ENCODE data around the gene UCP3. TPM values are rescaled to one million over a fixed set of nuclear protein-coding genes. Genes with fewer than 3 reads are reported as not detected.

Gene UCP3
- total RNA-seq, 3 donors from 2014 or later (not counting 1 experiment from before 2014, with no cell fraction given), result 7.8 to 8.6 (median 8.5) TPM

DNA sequence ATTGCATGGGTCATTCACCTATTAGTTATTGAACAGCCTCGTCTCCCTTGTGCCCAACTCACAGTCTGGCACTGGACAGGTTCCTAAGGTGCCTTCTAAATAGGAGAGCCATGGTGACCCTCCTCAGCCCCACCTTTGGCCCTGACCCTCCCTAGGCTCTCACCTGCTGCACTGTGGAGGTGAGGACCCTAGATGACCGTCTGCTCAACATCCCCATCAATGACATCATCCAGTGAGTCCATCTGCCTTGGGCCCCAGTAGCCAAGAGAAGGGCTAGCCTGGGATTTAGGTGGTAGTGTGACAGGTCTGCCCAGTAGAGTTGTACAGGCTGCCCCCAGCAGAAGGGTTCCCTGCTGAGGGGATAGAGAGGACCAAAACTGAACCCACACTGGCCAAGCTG lies 39.8 kb downstream of the UCP3 start:
- no peak overlapping the region for H3K4me3 ChIP-seq (ENCODE audit: low read length)
- TF ChIP-seq, protein P1, sequence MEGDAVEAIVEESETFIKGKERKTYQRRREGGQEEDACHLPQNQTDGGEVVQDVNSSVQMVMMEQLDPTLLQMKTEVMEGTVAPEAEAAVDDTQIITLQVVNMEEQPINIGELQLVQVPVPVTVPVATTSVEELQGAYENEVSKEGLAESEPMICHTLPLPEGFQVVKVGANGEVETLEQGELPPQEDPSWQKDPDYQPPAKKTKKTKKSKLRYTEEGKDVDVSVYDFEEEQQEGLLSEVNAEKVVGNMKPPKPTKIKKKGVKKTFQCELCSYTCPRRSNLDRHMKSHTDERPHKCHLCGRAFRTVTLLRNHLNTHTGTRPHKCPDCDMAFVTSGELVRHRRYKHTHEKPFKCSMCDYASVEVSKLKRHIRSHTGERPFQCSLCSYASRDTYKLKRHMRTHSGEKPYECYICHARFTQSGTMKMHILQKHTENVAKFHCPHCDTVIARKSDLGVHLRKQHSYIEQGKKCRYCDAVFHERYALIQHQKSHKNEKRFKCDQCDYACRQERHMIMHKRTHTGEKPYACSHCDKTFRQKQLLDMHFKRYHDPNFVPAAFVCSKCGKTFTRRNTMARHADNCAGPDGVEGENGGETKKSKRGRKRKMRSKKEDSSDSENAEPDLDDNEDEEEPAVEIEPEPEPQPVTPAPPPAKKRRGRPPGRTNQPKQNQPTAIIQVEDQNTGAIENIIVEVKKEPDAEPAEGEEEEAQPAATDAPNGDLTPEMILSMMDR (IDR thresholded peaks at IDR 0.05), result no peak
- H3K36me3 ChIP-seq (ENCODE audit: control insufficient read depth, insufficient read depth, low read length), result peaks cover 2% of the 10 kb centered on the region
- Mint-ChIP-seq H3K4me1 (peaks cover 51 to 61% of the 10 kb centered on the region in 2 donors), H3K9me3 (no peaks in the 10 kb centered on the region), H3K27ac (peak overlapping the region; percentile 97 to 99), H3K36me3 (no peaks in the 10 kb centered on the region), H3K27me3 (ENCODE audit: low read depth in 2 of 2) (no peaks in the 10 kb centered on the region), H3K4me3 (no peak overlapping the region)
- no peaks in the 10 kb centered on the region for H3K27me3 ChIP-seq (ENCODE audit: control insufficient read depth, insufficient read depth, low read length)
- H3K27ac ChIP-seq (ENCODE audit: low read length), result peak overlapping the region; percentile 66
- ATAC-seq (no peak), DNase-seq (peak in 1 of 2 donors; percentile 18)
- intact Hi-C loops (cut with micrococcal nuclease), result no loop called here
- WGBS (ENCODE audit: insufficient coverage), result 79% methylated on average over 2 of the region's 2 CpGs
- H3K4me1 ChIP-seq (ENCODE audit: control insufficient read depth, insufficient read depth, low read length), result peaks cover 73% of the 10 kb centered on the region
- no peaks in the 10 kb centered on the region for H3K9me3 ChIP-seq (ENCODE audit: control insufficient read depth, insufficient read depth, low read length)

DNA sequence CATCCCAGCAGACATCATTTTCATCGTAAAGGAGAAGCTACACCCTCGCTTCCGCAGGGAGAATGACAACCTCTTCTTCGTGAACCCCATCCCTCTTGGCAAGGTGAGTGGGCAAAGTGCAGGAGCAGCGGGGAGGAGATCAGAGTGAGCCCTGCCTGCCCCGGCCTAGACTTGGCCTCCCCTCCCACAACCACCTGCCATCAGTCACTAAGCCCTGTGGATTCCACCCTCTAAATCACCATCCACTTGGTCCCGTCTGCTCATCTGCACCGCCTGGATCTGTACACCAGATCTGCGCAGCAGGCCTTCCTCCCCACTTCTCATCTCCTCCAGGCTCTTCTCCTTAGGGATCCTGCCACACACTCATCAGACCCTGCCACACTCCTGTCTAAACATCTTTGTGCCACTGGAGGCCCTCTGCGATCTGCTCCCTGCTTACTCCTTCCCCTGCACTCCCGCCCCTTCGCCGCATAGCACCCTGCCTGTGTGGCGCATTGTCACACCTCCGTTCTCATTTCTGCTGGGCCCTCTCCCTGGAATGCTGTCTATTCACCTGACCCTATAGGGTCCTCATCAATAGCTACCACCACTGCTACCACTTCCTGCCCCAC lies 40.4 kb downstream of the UCP3 start:
- Histone ChIP-seq H3K27me3 (ENCODE audit: control insufficient read depth, insufficient read depth, low read length) (no peaks in the 10 kb centered on the region), H3K27ac (ENCODE audit: low read length) (peak overlapping the region; percentile 66), H3K4me1 (ENCODE audit: control insufficient read depth, insufficient read depth, low read length) (peaks cover 68% of the 10 kb centered on the region), H3K36me3 (ENCODE audit: control insufficient read depth, insufficient read depth, low read length) (peaks cover 2% of the 10 kb centered on the region), H3K9me3 (ENCODE audit: control insufficient read depth, insufficient read depth, low read length) (no peaks in the 10 kb centered on the region), H3K4me3 (ENCODE audit: low read length) (no peak overlapping the region)
- 87% methylated on average over 15 of the region's 15 CpGs for whole genome bisulfite sequencing (ENCODE audit: insufficient coverage)
- Mint-ChIP-seq H3K27me3 (ENCODE audit: low read depth in 2 of 2) (no peaks in the 10 kb centered on the region), H3K9me3 (no peaks in the 10 kb centered on the region), H3K36me3 (no peaks in the 10 kb centered on the region), H3K4me3 (no peak overlapping the region), H3K27ac (peak overlapping the region; percentile 97 to 99), H3K4me1 (peaks cover 48 to 58% of the 10 kb centered on the region in 2 donors)
- DNase-seq (peak in 1 of 2 donors; percentile 31), ATAC-seq (no peak)
- TF ChIP-seq, protein P1 (IDR thresholded peaks at IDR 0.05), result no peak
- intact Hi-C loops (cut with micrococcal nuclease), result no loop called here

DNA sequence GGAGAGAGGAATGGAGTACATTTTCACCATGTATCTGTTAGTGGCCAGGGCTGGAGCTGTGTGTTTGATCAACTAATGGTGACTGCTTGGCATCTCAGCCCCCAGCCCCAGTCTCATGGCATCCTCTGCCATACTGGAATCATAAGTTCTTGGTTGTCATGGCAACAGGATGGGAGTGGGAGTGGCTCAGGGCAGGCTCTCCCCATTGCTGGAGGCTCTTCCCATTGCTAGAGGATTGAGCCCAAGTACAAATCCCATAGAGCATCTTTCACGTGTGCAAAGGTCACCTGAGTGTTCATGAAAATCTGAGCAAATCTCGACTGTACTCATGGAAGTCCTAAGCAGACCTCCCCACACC lies 43.1 kb downstream of the UCP3 start:
- H3K27me3 Mint-ChIP-seq (ENCODE audit: low read depth in 2 of 2), result no peaks in the 10 kb centered on the region
- H3K4me1 ChIP-seq (ENCODE audit: control insufficient read depth, insufficient read depth, low read length), result peaks cover 41% of the 10 kb centered on the region
- H3K9me3 Mint-ChIP-seq, result no peaks in the 10 kb centered on the region
- DNase-seq (no peak), ATAC-seq (no peak)
- whole genome bisulfite sequencing (ENCODE audit: insufficient coverage), result 79% methylated on average over 2 of the region's 2 CpGs
- H3K4me3 Mint-ChIP-seq, result no peak overlapping the region
- H3K36me3 ChIP-seq (ENCODE audit: control insufficient read depth, insufficient read depth, low read length), result no peaks in the 10 kb centered on the region
- H3K4me3 ChIP-seq (ENCODE audit: low read length), result no peak overlapping the region
- no peak overlapping the region for H3K27ac Mint-ChIP-seq
- no peaks in the 10 kb centered on the region for H3K27me3 ChIP-seq (ENCODE audit: control insufficient read depth, insufficient read depth, low read length)
- H3K27ac ChIP-seq (ENCODE audit: low read length), result no peak overlapping the region
- peaks cover 26 to 33% of the 10 kb centered on the region in 2 donors for H3K4me1 Mint-ChIP-seq
- no peaks in the 10 kb centered on the region for H3K9me3 ChIP-seq (ENCODE audit: control insufficient read depth, insufficient read depth, low read length)
- intact Hi-C loops (cut with micrococcal nuclease), result loop anchor here (2.0 kb wide), 1 partner anchor 39 kb away; no protein-coding TSS in a partner anchor
- no peaks in the 10 kb centered on the region for H3K36me3 Mint-ChIP-seq
- TF ChIP-seq, protein P1 (IDR thresholded peaks at IDR 0.05), result no peak
